Chondrocyte (in vitro differentiated cells): ENCODE data around the gene CCL16. TPM values are rescaled to one million over a fixed set of nuclear protein-coding genes. Genes with fewer than 3 reads are reported as not detected.
"Not testable (repeated sequence)": the region's sequence is repeated elsewhere in the genome, so short reads cannot be mapped to it uniquely, and the experiment has no call there.

Source experiments
- DNase-seq: peaks from one replicate; pipeline ENCODE4 v3.0.0; 2021; ENCODE audit warnings: mixed read lengths, low spot score
- H3K27ac Mint-ChIP-seq: one replicate; pipeline ENCODE4 v1.8.0; 2021; ENCODE audit warnings: mild to moderate bottlenecking, moderate library complexity, mixed read lengths; ENCODE audit not compliant: unreplicated experiment
- H3K27me3 Mint-ChIP-seq: 2 replicates; pipeline ENCODE4 v1.8.0; 2021; ENCODE audit warnings: low read depth, mixed read lengths
- H3K36me3 Mint-ChIP-seq: 2 replicates; pipeline ENCODE4 v1.8.0; 2021; ENCODE audit warnings: low read depth, mixed read lengths
- H3K4me1 Mint-ChIP-seq: 2 replicates; pipeline ENCODE4 v1.8.0; 2021; ENCODE audit warnings: low read depth, mild to moderate bottlenecking, mixed read lengths
- H3K4me3 Mint-ChIP-seq: one replicate; pipeline ENCODE4 v1.8.0; 2021; ENCODE audit warnings: mild to moderate bottlenecking, moderate library complexity, mixed read lengths; ENCODE audit not compliant: unreplicated experiment
- H3K9me3 Mint-ChIP-seq: 2 replicates; pipeline ENCODE4 v1.8.0; 2021; ENCODE audit warnings: low read depth, mixed read lengths
- CTCF ChIP-seq: fragments of 200-600 bp; sonication (generic); IDR thresholded peaks from 2 replicates; pipeline ENCODE4 v1.5.0; 2021; ENCODE audit warnings: antibody characterized with exemption, mild to moderate bottlenecking, moderate library complexity
- total RNA-seq: library from RNA; stranded (reverse); gene quantifications from 3 replicates; pipeline ENCODE4 v1.2.1, GENCODE V29; 2021

Gene CCL16
- total RNA-seq, 1 donor from 2014 or later: not detected

GRCh38 chr17:36017799-36018198 lies 36.5 kb upstream of the CCL16 start, which contains the start of gene CCL23:
CCL23 (minus strand) TSS chr17:36017972; CDS start chr17:36017897, 75 bp downstream.
- H3K4me3 Mint-ChIP-seq: no peak within 1 kb of the TSS
- no peak for TF ChIP-seq CTCF
- H3K27ac Mint-ChIP-seq: no peak within 1 kb of the TSS
- DNase-seq: no peak
- peaks cover 2% of the 10 kb centered on the region for H3K9me3 Mint-ChIP-seq
- peaks cover 51% of the 10 kb centered on the region for H3K27me3 Mint-ChIP-seq
- H3K36me3 Mint-ChIP-seq: no peaks in the 10 kb centered on the region
- no peaks in the 10 kb centered on the region for H3K4me1 Mint-ChIP-seq

GRCh38 chr17:36016555-36016954 lies 35.3 kb upstream of the CCL16 start:
- Mint-ChIP-seq H3K27ac (no peak overlapping the region), H3K36me3 (no peaks in the 10 kb centered on the region), H3K4me1 (no peaks in the 10 kb centered on the region), H3K4me3 (no peak overlapping the region), H3K27me3 (peaks cover 40% of the 10 kb centered on the region), H3K9me3 (peaks cover 6% of the 10 kb centered on the region)
- no peak for DNase-seq
- TF ChIP-seq CTCF: no peak

GRCh38 chr17:36015895-36016294 lies 34.6 kb upstream of the CCL16 start:
- H3K9me3 Mint-ChIP-seq, H3K27ac Mint-ChIP-seq, DNase-seq, H3K36me3 Mint-ChIP-seq, H3K4me3 Mint-ChIP-seq, H3K4me1 Mint-ChIP-seq: not testable (repeated sequence)
- peaks cover 39% of the 10 kb centered on the region for H3K27me3 Mint-ChIP-seq

GRCh38 chr17:36014946-36015345 lies 33.6 kb upstream of the CCL16 start:
- no peak for TF ChIP-seq CTCF
- no peaks in the 10 kb centered on the region for H3K4me1 Mint-ChIP-seq
- H3K27ac Mint-ChIP-seq: no peak overlapping the region
- H3K36me3 Mint-ChIP-seq: no peaks in the 10 kb centered on the region
- peaks cover 35% of the 10 kb centered on the region for H3K27me3 Mint-ChIP-seq
- H3K4me3 Mint-ChIP-seq: no peak overlapping the region
- DNase-seq: no peak
- H3K9me3 Mint-ChIP-seq: peaks cover 6% of the 10 kb centered on the region

- H3K27ac Mint-ChIP-seq: no peak overlapping the region
- peaks cover 12% of the 10 kb centered on the region for H3K9me3 Mint-ChIP-seq
- H3K36me3 Mint-ChIP-seq: no peaks in the 10 kb centered on the region
- DNase-seq: no peak
- peaks cover 16% of the 10 kb centered on the region for H3K27me3 Mint-ChIP-seq
- no peak overlapping the region for H3K4me3 Mint-ChIP-seq
- no peaks in the 10 kb centered on the region for H3K4me1 Mint-ChIP-seq
- no peak for TF ChIP-seq CTCF
These were observed 29.9 kb upstream of the CCL16 start for GRCh38 chr17:36011201-36011600.

GRCh38 chr17:36008998-36009665 lies 27.8 kb upstream of the CCL16 start:
- Mint-ChIP-seq H3K4me3 (no peak overlapping the region), H3K27ac (no peak overlapping the region), H3K9me3 (peaks cover 12% of the 10 kb centered on the region), H3K4me1 (no peaks in the 10 kb centered on the region), H3K36me3 (no peaks in the 10 kb centered on the region), H3K27me3 (peaks cover 20% of the 10 kb centered on the region)
- TF ChIP-seq CTCF: peak; percentile 61
- DNase-seq: no peak
